Karpas-422 (cell line): ENCODE results near the gene MCC. TPM values are rescaled to one million over a fixed set of nuclear protein-coding genes. Genes with fewer than 3 reads are reported as not detected.

ENCODE experiments used
- DNase-seq: peaks from one replicate; pipeline ENCODE4 v3.0.0-alpha.2; 2015
- H2AFZ ChIP-seq: fragments of 200-600 bp; sonication (generic); 2 replicates; pipeline ENCODE4 v1.6.1; 2014; ENCODE audit warnings: antibody characterized with exemption, low read length, mixed read lengths
- H3K27ac ChIP-seq: fragments of 200-600 bp; sonication (generic); 2 replicates; pipeline ENCODE4 v1.5.1; 2014; ENCODE audit warnings: mild to moderate bottlenecking, low read length, moderate library complexity
- H3K27me3 ChIP-seq: fragments of 200-600 bp; sonication (generic); 2 replicates; pipeline ENCODE4 v1.6.1; 2014; ENCODE audit warnings: low read length, mixed read lengths
- H3K36me3 ChIP-seq: fragments of 200-600 bp; sonication (generic); 2 replicates; pipeline ENCODE4 v1.6.1; 2014; ENCODE audit warnings: low read length, mixed read lengths; ENCODE audit not compliant: insufficient read depth
- H3K4me1 ChIP-seq: fragments of 200-600 bp; sonication (generic); 2 replicates; pipeline ENCODE4 v1.6.1; 2014; ENCODE audit warnings: mild to moderate bottlenecking, low read length, mixed read lengths
- H3K4me2 ChIP-seq: fragments of 200-600 bp; sonication (generic); 2 replicates; pipeline ENCODE4 v1.6.1; 2014; ENCODE audit warnings: low read length, low read depth, mild to moderate bottlenecking; ENCODE audit not compliant: poor library complexity, severe bottlenecking
- H3K4me3 ChIP-seq: fragments of 200-600 bp; sonication (generic); 2 replicates; pipeline ENCODE4 v1.5.1; 2014; ENCODE audit warnings: mild to moderate bottlenecking, antibody characterized with exemption, low read length, mixed read lengths
- H3K79me2 ChIP-seq: fragments of 200-600 bp; sonication (generic); 2 replicates; pipeline ENCODE4 v1.6.1; 2014; ENCODE audit warnings: mild to moderate bottlenecking, low read length, mixed read lengths
- H3K9ac ChIP-seq: fragments of 200-600 bp; sonication (generic); 2 replicates; pipeline ENCODE4 v1.6.0; 2014; ENCODE audit warnings: low read length
- H3K9me2 ChIP-seq: fragments of 200-600 bp; sonication (generic), shearing (Covaris generic); replicated peaks from 2 replicates; pipeline ENCODE4 v1.6.0; 2014; ENCODE audit warnings: mild to moderate bottlenecking, low read length, moderate library complexity; ENCODE audit not compliant: insufficient read depth
- H3K9me3 ChIP-seq: fragments of 300-700, 200-600 bp; sonication (generic); 2 replicates; pipeline ENCODE4 v1.6.1; 2014; ENCODE audit warnings: low read length, mixed read lengths
- H4K20me1 ChIP-seq: fragments of 200-600 bp; sonication (generic); 2 replicates; pipeline ENCODE4 v1.6.1; 2014; ENCODE audit warnings: mild to moderate bottlenecking, antibody characterized with exemption, low read length, low read depth; ENCODE audit not compliant: insufficient read depth
- total RNA-seq: library from RNA; depleted of rRNA; stranded (reverse); fragments of >200 nt; shearing (Covaris generic); gene quantifications from 2 replicates; pipeline ENCODE4 v1.2.3, GENCODE V29; 2014; ENCODE audit warnings: low replicate concordance

The MCC gene
- total RNA-seq, 1 experiment from 2014 or later: 5.5 TPM

DNA sequence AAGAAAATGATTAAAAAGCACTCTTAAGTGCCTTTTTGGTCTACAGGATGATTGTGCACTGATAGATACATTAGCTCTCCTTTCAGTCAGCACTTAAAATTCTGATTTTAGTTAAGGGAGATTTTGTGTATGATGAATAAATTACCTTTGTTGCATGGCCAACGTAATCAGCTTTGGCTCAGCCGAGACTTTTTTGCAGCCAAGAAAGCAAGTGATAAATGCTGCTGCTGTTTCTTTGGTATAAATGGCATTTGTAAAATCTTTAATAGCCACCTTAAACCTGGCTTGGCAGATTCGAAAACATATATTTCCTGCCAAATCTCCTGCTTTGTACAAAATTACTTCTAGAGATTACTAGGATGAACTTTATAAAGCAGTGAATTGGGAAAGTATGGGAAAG, 364.0 kb downstream of the MCC start:
- no peak for DNase-seq
- Histone ChIP-seq H3K9me2 (no peaks in the 10 kb centered on the region), H3K4me3 (no peak overlapping the region), H3K79me2 (no peaks in the 10 kb centered on the region), H2AFZ (no peak overlapping the region), H3K9ac (no peak overlapping the region), H3K36me3 (no peaks in the 10 kb centered on the region), H3K27ac (no peak overlapping the region), H3K27me3 (no peaks in the 10 kb centered on the region; the same call in 1 of the 2 replicates), H3K4me1 (peaks cover 59% of the 10 kb centered on the region), H4K20me1 (no peaks in the 10 kb centered on the region), H3K4me2 (peak overlapping the region; percentile 20), H3K9me3 (no peaks in the 10 kb centered on the region)

DNA sequence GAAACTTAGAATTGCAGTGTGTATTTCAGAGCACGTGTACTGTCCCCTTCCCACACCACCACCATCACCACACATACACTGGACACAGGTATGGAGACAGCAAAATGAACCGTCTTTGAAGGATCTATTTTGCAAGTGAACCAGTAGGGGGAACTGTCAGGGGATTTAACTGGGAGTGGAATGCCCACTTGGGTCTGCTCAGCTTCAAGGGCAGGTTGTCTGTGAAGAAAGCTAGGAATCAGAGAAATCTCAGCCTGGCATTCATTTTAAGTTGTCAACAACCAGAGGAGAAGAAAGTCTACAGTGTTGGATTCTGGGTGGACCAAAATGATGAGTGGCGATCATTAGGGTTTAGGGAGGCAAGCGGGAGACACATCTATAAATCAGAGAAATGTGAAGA, 364.6 kb downstream of the MCC start:
- no peaks in the 10 kb centered on the region for H3K79me2 ChIP-seq
- no peaks in the 10 kb centered on the region for H4K20me1 ChIP-seq
- no peak overlapping the region for H3K9ac ChIP-seq
- no peak overlapping the region for H3K4me2 ChIP-seq
- H3K9me2 ChIP-seq: no peaks in the 10 kb centered on the region
- no peak overlapping the region for H2AFZ ChIP-seq
- no peak overlapping the region for H3K4me3 ChIP-seq
- no peaks in the 10 kb centered on the region; the same call in 1 of the 2 replicates for H3K27me3 ChIP-seq
- H3K4me1 ChIP-seq: peaks cover 65% of the 10 kb centered on the region
- no peaks in the 10 kb centered on the region for H3K9me3 ChIP-seq
- H3K36me3 ChIP-seq: no peaks in the 10 kb centered on the region
- H3K27ac ChIP-seq: no peak overlapping the region
- no peak for DNase-seq

DNA sequence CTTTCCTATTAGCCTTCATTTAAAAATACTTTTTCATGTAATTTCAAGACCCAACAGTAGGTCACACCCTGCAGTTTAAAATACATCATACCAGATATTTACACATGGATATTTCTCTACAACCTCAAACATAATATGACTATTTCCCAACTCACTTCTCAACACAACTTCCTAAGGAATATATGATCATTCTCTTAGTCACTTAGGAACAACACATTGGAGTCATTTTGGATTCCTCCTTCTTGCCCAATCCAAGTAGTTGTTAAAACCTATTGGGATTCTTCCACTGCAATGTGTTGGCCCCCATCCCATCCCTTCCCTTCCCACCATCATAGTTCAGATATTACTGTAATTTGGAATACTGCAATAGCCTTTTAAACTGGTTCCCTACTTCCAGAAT, 366.2 kb downstream of the MCC start:
- Histone ChIP-seq H3K27me3 (no peaks in the 10 kb centered on the region; the same call in 1 of the 2 replicates), H4K20me1 (no peaks in the 10 kb centered on the region), H3K4me3 (no peak overlapping the region), H3K27ac (no peak overlapping the region), H3K36me3 (no peaks in the 10 kb centered on the region), H3K9ac (no peak overlapping the region), H3K4me1 (peaks cover 81% of the 10 kb centered on the region), H3K9me2 (no peaks in the 10 kb centered on the region), H3K4me2 (no peak overlapping the region), H3K9me3 (no peaks in the 10 kb centered on the region), H2AFZ (no peak overlapping the region), H3K79me2 (no peaks in the 10 kb centered on the region)
- DNase-seq: no peak

DNA sequence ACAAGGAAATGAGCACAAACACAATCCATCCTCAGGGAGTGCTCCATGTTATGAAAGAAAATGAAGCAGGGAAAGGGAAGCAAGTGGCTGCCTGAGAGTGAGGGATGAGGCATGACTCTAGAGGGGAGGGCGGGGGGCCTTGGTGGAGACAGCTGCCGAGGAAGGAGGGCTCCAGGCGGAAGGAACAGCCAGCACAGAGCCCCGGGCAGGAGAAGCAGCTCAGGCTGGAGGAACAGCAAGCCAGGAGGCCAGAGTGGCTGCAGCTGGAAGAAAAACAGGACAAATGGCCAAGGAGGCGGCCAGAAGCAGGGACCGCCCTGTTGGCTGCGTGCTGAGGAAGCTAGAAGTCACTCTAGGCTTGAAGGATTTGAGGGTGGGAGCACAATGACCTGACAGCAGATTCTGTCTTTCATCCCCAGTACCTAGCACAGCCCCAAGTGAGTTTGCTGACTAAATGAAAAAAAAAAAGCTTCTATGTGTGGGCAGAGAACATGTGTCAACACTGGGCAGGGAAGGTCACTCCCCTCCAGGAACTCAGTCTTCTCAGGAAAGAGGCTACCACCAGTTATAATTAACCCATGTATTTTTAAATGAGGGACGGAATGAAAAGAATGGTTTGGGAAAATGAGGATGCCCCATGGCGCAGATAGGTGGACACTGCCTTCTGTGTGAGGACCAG, 368.9 kb downstream of the MCC start:
- H3K9me3 ChIP-seq: no peaks in the 10 kb centered on the region
- H3K9ac ChIP-seq: peak overlapping the region; percentile 72
- H3K4me3 ChIP-seq: peak overlapping the region; percentile 63; the same call in 1 of the 2 replicates
- H3K79me2 ChIP-seq: no peaks in the 10 kb centered on the region
- no peaks in the 10 kb centered on the region for H3K36me3 ChIP-seq
- H3K9me2 ChIP-seq: no peaks in the 10 kb centered on the region
- no peaks in the 10 kb centered on the region for H4K20me1 ChIP-seq
- peaks cover 100% of the 10 kb centered on the region for H3K4me1 ChIP-seq
- no peak for DNase-seq
- H3K27me3 ChIP-seq: no peaks in the 10 kb centered on the region
- peak overlapping the region; percentile 86 for H3K4me2 ChIP-seq
- peak overlapping the region; percentile 95; the same call in 1 of the 2 replicates for H3K27ac ChIP-seq
- no peak overlapping the region for H2AFZ ChIP-seq

DNA sequence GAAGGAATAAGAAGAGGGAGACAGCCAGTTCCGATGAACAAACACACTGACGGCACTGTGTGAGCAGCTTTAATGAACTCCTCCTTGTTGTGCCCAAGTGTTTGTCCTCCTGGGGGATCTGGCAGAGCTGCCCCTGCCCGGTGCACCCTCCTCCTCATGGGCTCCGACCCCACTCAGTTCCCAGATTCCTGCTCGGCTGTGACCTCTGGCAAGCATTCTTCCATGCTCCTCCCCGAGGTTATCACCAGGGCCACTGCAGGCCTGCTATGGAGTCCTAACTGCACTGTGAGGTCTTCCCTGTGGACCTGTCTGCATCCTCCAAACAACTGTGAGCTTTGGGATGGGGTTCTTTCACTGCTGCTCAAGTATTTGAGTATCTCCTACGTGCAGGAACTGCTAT, 369.5 kb downstream of the MCC start:
- H3K9me3 ChIP-seq: no peaks in the 10 kb centered on the region
- H3K4me1 ChIP-seq: peaks cover 100% of the 10 kb centered on the region
- H3K9ac ChIP-seq: peak overlapping the region; percentile 72
- H4K20me1 ChIP-seq: no peaks in the 10 kb centered on the region
- H3K79me2 ChIP-seq: no peaks in the 10 kb centered on the region
- no peaks in the 10 kb centered on the region for H3K9me2 ChIP-seq
- H3K27ac ChIP-seq: peak overlapping the region; percentile 95
- H3K27me3 ChIP-seq: no peaks in the 10 kb centered on the region
- H3K36me3 ChIP-seq: no peaks in the 10 kb centered on the region
- H3K4me3 ChIP-seq: peak overlapping the region; percentile 63
- H3K4me2 ChIP-seq: peak overlapping the region; percentile 86
- no peak overlapping the region for H2AFZ ChIP-seq
- no peak for DNase-seq

DNA sequence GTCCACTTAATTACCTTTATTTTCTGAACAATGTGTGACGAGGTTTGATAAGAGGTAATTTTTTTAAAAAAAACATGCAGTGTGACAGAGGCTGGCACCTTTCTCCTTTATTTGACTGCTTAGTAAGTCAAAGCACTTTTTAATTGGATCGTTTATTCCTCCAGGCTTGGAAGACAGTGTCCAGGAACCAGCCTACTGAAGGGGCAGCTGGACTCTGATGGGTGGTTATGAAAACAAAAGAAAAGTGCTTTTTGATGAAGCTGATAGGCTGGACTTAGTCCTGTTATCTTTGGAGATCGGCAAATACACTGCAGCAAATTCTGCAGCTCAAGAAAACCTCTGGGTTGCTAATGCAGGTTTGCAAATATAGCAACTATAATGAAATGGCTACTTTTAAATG, 370.0 kb downstream of the MCC start:
- Histone ChIP-seq H3K4me2 (peak overlapping the region; percentile 86), H4K20me1 (no peaks in the 10 kb centered on the region), H3K27me3 (no peaks in the 10 kb centered on the region), H3K27ac (peak overlapping the region; percentile 95), H3K4me3 (peak overlapping the region; percentile 63), H2AFZ (no peak overlapping the region), H3K9me3 (no peaks in the 10 kb centered on the region), H3K9me2 (no peaks in the 10 kb centered on the region), H3K4me1 (peaks cover 100% of the 10 kb centered on the region), H3K79me2 (no peaks in the 10 kb centered on the region), H3K36me3 (no peaks in the 10 kb centered on the region), H3K9ac (peak overlapping the region; percentile 72)
- no peak for DNase-seq

DNA sequence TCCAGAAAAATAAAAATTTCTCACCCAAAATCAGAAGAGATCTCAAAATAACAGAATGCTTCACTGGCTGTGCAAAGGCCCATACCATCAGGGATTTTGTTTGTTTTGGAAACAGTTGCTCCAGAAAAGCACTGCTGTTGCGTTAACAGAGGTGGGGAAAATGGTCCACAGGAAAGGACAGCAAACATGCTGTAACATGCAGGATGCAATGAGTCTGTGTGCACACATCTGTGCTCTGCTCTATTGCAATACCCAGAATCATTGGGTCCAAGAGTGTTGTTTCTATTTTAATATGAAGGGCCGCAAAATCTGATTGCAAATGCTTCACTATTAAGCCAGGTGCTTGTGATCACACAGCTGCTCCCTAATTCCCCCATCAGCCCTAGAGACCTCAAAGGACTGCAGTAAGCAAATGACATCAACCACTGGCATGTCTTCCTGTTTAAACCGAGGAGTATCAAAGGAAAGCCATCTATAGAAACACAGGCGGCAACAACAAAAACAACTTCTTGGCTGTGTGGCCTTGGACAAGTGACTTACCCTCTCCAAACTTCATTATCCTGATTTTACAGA, 370.6 kb downstream of the MCC start:
- Histone ChIP-seq H4K20me1 (no peaks in the 10 kb centered on the region), H3K4me2 (peak overlapping the region; percentile 86), H3K79me2 (no peaks in the 10 kb centered on the region), H3K36me3 (no peaks in the 10 kb centered on the region), H2AFZ (no peak overlapping the region), H3K9me3 (no peaks in the 10 kb centered on the region), H3K9me2 (no peaks in the 10 kb centered on the region), H3K27ac (peak overlapping the region; percentile 95), H3K4me3 (peak overlapping the region; percentile 63), H3K9ac (peak overlapping the region; percentile 73), H3K27me3 (no peaks in the 10 kb centered on the region), H3K4me1 (peaks cover 100% of the 10 kb centered on the region)
- DNase-seq: peak; percentile 93

DNA sequence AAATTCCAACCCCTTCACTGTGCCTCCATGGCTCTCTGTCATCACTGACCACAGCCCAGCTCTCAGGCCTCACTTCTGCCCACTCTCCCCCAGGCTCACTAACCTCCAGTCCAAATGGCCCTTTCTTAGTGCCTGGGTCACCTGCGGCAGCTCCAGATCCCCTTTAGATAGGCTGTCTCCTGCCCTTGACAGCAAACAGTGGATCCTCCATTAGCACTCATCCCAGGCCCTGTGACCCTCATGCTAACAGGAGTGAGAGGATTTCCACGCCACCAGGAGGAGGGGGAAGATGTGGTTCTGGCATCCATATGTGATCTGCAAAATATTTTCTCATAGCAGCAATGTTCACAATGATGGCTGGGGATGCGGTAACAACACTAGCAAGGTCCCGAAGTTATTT, 372.3 kb downstream of the MCC start:
- H3K4me1 ChIP-seq: peaks cover 92% of the 10 kb centered on the region
- H3K4me3 ChIP-seq: 0 out of 2 replicates have a peak overlapping the region, but pooled peaks have one; percentile 63
- peak overlapping the region; percentile 95 for H3K27ac ChIP-seq
- H3K36me3 ChIP-seq: no peaks in the 10 kb centered on the region
- H3K4me2 ChIP-seq: peak overlapping the region; percentile 86
- no peaks in the 10 kb centered on the region for H3K9me3 ChIP-seq
- no peaks in the 10 kb centered on the region for H3K27me3 ChIP-seq
- no peaks in the 10 kb centered on the region for H3K9me2 ChIP-seq
- no peak for DNase-seq
- no peaks in the 10 kb centered on the region for H4K20me1 ChIP-seq
- no peaks in the 10 kb centered on the region for H3K79me2 ChIP-seq
- peak overlapping the region; percentile 73 for H3K9ac ChIP-seq
- H2AFZ ChIP-seq: peak overlapping the region; percentile 22; the same call in 1 of the 2 replicates
